Measurements from ENCODE around the gene C14orf180. TPM values are rescaled to one million over a fixed set of nuclear protein-coding genes. Genes with fewer than 3 reads are reported as not detected.

Gene C14orf180
- total RNA-seq, 1 experiment from 2014 or later: not detected

DNA sequence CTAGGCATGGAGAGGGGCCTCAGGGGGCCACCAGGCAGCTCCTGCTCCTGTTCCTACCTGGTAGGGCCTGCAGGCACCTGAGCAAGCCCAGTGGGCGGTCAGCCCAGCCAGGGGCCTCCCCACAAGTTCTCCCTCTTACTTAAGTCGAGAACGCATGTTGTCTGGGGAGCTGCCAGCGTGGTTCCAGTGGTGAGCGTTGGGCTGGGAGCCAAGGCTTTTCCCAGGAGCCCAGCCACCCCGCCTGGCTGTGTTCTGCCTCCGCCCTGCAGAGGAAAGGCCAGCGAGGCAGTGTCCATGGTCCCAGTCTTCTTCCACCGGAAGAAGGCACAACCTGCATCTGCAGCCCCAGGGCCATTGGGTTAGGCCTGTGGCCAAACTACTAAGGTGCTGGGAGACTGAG, 1.4 kb downstream of the C14orf180 start:
- Histone ChIP-seq H3K27ac (no peak overlapping the region), H3K79me2 (ENCODE audit: low read depth) (no peaks in the 10 kb centered on the region), H2AFZ (no peak overlapping the region), H3K9me3 (ENCODE audit: insufficient read depth, low read depth) (no peaks in the 10 kb centered on the region), H4K20me1 (ENCODE audit: insufficient read depth) (peaks cover 4% of the 10 kb centered on the region; the same call in 1 of the 2 replicates), H3K27me3 (ENCODE audit: insufficient read depth, low read depth) (peaks cover 99% of the 10 kb centered on the region), H3K36me3 (ENCODE audit: low read depth) (no peaks in the 10 kb centered on the region), H3F3A (ENCODE audit: insufficient read depth, low read depth) (no peaks in the 10 kb centered on the region), H3K4me2 (no peak overlapping the region), H3K9me2 (ENCODE audit: insufficient read depth) (no peaks in the 10 kb centered on the region), H3K4me1 (replicated peaks; ENCODE audit: insufficient read depth) (no peaks in the 10 kb centered on the region), H3K4me3 (no peak overlapping the region)
- POLR2A ChIA-PET (ENCODE audit: unreplicated experiment): no interaction called here
- no TSS peak for BruUV-seq (replicated peaks)
- intact Hi-C loops (cut with micrococcal nuclease; ENCODE audit: unreplicated experiment): no loop called here
- CTCF ChIA-PET: no interaction called here
- no peak for DNase-seq
- no peak for TF ChIP-seq EZH2 (IDR thresholded peaks at IDR 0.05; ENCODE audit: low read depth)
- no peak for TF ChIP-seq CTCF (conservative IDR thresholded peaks at IDR 0.05)

GRCh38 chr14:104581521-104581920, 2.0 kb downstream of the C14orf180 start:
- Histone ChIP-seq H3K9me2 (ENCODE audit: insufficient read depth) (no peaks in the 10 kb centered on the region), H3F3A (ENCODE audit: insufficient read depth, low read depth) (no peaks in the 10 kb centered on the region), H3K27ac (no peak overlapping the region), H2AFZ (no peak overlapping the region), H3K27me3 (ENCODE audit: insufficient read depth, low read depth) (peaks cover 99% of the 10 kb centered on the region), H4K20me1 (ENCODE audit: insufficient read depth) (peaks cover 4% of the 10 kb centered on the region; the same call in 1 of the 2 replicates), H3K4me2 (no peak overlapping the region), H3K9me3 (ENCODE audit: insufficient read depth, low read depth) (no peaks in the 10 kb centered on the region), H3K4me1 (replicated peaks; ENCODE audit: insufficient read depth) (no peaks in the 10 kb centered on the region), H3K36me3 (ENCODE audit: low read depth) (no peaks in the 10 kb centered on the region), H3K79me2 (ENCODE audit: low read depth) (no peaks in the 10 kb centered on the region), H3K4me3 (no peak overlapping the region)
- DNase-seq: no peak
- TF ChIP-seq EZH2 (IDR thresholded peaks at IDR 0.05; ENCODE audit: low read depth): no peak
- TF ChIP-seq CTCF (conservative IDR thresholded peaks at IDR 0.05): no peak
- ChIA-PET CTCF (no interaction called here), POLR2A (ENCODE audit: unreplicated experiment) (no interaction called here)
- BruUV-seq (replicated peaks): no TSS peak
- intact Hi-C loops (cut with micrococcal nuclease; ENCODE audit: unreplicated experiment): no loop called here

- Histone ChIP-seq H2AFZ (no peak overlapping the region), H3K9me3 (ENCODE audit: insufficient read depth, low read depth) (no peaks in the 10 kb centered on the region), H3K79me2 (ENCODE audit: low read depth) (no peaks in the 10 kb centered on the region), H3F3A (ENCODE audit: insufficient read depth, low read depth) (no peaks in the 10 kb centered on the region), H3K4me3 (no peak overlapping the region), H3K36me3 (ENCODE audit: low read depth) (no peaks in the 10 kb centered on the region), H4K20me1 (ENCODE audit: insufficient read depth) (peaks cover 4% of the 10 kb centered on the region; the same call in 1 of the 2 replicates), H3K27me3 (ENCODE audit: insufficient read depth, low read depth) (peaks cover 99% of the 10 kb centered on the region), H3K9me2 (ENCODE audit: insufficient read depth) (no peaks in the 10 kb centered on the region), H3K27ac (no peak overlapping the region), H3K4me1 (replicated peaks; ENCODE audit: insufficient read depth) (no peaks in the 10 kb centered on the region), H3K4me2 (no peak overlapping the region)
- BruUV-seq (replicated peaks): no TSS peak
- TF ChIP-seq CTCF (conservative IDR thresholded peaks at IDR 0.05) (no peak), EZH2 (IDR thresholded peaks at IDR 0.05; ENCODE audit: low read depth) (no peak)
- DNase-seq: no peak
- ChIA-PET POLR2A (ENCODE audit: unreplicated experiment) (no interaction called here), CTCF (no interaction called here)
- intact Hi-C loops (cut with micrococcal nuclease; ENCODE audit: unreplicated experiment): no loop called here
These were observed 2.4 kb downstream of the C14orf180 start for GRCh38 chr14:104582005-104582404.
